GM10847 (cell line): ENCODE data around the gene SSBP3.

Experiments
- POLR2A ChIP-seq: IDR thresholded peaks from 2 replicates; pipeline ENCODE4 v1.6.1; 2011; ENCODE audit not compliant: insufficient read length; ENCODE audit errors: extremely low read depth

The SSBP3 gene

DNA sequence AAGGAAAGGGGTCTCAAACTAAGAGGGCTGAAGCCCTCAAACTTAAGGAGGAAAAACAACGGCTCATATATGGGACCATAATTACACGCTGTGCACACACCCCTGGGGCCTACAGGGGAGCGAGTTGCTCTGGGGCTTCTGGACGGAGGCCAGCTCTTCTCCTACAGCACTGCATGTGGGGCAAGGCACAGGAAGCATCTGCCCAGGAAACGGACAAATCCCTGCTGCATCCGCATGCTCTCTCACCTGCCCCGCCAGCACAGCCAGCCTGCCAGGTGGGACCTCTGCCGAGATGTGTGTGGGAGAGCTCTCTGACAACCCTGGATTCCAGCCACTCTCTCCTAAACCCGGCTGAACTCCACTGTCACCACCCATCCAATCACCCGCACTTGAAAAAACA, 152.1 kb downstream of the SSBP3 start:
- TF ChIP-seq POLR2A, result no peak

DNA sequence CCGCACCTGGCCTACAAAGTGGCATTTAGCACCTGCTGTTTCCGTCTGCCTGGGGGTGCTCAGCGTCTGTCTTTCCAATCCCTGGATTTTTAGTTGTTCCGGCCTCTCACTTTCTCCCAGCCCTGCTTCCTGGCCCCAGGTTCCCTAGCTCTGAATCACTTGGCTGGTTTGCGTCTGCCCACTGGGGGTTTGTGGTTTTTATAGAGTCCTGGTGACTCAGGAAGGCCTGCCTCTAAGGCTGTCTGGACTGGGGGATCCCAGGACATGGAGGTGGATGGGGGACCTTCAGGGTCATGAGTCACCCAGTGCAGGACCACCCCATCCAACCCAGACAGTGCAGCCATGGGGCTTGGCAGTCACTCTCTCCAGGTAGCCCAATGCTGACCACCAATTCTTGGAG, 152.7 kb downstream of the SSBP3 start:
- no peak for TF ChIP-seq POLR2A

DNA sequence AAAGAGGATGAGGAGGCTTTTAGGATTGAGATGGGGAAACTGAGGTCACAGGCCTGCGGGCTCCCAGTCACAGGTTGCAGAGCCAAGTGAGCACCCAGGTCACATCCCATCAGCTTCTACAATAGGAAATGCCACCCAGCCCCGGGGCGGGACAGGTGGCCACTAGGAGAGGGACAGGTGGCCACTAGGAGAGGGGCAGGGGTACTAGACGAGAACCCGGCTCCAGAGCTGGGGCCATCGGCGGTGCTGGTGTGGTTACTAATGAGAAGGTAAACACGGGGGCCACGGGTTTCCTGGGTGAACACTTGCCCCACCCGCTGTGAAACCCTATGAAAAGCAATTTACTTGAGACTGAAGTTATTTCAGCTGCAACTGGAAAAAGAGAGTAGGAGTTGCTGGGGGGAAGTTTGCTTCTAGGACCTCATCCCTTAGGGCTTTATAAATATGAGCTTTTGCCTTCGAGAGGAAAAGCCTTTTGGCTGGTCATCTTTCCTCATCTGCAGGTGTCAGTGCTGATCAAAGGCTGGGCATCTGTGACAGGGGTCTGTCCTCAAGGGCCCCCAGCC, 153.7 kb downstream of the SSBP3 start:
- no peak for TF ChIP-seq POLR2A

DNA sequence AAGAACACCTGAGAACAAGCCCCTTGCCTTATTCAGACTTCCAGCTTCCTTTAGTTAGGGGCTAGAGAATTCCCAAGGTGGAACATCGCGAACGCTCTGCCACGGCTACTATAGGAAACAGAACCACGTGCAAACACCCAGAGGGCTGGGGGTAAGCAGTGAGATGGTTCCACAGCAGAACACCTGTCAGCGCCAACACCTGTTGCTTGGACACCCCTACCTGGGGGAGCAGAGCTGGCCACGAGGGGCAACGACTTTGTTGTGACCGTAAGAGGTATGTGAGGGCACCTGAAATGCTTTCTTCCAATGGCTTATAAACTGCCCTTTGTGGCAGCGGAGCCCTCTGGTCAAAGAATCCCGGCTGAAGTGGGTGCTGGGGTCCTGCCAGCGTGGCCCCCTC, 155.5 kb downstream of the SSBP3 start:
- TF ChIP-seq POLR2A, result no peak

DNA sequence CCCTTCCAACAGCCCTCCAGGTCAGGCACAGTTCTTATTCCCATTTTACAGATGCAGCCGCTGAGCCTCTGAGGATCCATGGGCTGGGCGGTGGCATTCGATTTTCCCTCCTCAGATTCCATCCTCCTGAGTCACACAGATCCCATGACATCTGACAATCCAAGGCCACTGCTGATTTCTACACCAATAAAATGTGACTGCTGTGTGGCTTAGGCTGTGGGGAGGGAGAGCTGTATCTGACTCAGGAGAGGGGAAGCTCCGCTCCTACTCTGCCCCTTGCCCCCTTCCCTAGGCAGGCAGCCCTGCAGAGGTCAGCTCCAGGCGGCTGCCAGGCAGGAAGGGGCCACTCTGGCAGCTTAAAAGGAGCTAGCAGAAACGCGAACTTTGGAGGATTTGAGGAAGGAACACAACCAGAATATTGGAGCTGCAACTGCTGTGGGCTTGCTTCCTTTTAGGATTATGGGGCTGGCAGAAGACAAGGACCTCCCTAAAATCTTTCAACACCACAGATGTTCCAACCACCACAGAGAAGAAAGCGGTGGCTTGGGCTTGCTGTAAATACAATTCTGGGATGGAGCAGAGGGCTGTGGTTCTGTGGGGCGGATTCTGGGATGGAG, 156.3 kb downstream of the SSBP3 start:
- no peak for TF ChIP-seq POLR2A

DNA sequence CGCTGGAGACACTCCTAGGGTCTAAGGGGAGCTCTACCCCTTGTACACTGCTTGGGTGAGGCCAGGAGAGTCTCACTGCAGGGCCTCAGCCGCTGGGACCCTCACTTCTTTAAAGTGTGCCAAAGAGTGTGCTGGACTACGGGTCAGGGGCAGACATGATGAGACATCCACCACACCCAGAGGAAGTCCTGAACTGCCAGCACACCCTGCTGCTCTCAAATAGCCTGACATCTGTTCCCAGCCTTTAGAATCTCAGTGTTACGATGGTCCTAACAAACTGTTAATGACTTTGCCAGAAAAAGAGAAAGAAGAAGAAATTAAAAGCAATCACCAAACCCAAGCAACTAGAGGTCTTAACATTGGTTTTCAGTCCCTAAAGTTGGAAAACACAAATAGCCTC, 157.2 kb downstream of the SSBP3 start:
- no peak for TF ChIP-seq POLR2A

DNA sequence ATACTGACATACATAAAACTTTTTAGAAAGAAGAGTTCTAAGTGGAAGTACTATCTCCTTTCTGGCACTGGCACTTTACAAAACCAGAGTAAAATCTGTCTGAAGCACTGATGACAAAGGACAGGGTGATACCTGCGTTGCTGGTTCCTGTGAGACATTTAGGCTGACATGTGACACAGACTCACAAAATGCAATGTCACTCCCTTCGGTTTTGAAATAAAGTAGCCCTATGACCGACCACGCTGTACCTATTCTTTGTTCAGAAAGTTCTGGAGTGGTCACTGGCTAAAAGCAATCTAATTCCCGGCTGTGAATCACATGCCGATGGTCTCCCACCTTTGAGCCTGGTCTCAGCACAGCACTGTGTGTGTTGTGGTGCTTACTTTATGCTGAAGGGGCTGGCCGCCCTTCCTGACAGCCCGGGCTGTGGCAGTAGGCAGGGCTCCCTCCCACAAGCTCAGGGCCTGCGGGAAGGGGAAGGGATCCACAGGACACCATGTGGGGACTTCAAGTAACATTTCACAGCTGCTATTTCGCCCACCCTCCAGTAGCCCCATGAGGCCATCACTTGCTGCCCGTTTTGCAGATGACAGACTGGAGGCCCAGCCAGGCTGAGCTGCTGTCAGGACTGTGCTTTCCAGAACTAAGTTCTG, 158.2 kb downstream of the SSBP3 start:
- no peak for TF ChIP-seq POLR2A

- no peak for TF ChIP-seq POLR2A
Measured at GRCh38 chr1:54246116-54246721, 160.0 kb downstream of the SSBP3 start.

DNA sequence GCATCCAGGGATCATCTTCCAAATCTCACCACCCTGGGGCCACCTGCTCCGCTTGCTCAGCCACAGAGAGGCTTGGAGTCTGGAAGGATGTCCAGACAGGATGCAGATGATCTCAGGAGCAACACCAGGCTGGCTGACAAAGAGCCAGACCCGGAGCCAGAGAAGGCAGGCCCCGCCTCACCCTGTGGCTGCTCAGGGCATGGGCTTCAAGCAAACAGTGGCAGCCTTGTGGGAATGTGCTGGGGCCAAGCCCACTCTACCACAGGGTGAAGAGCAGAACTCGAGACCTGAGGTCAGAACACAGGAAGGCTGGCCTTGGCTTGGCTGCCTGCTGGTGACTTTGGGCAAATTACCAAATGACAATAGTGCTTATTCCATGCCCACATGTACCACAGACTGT, 160.7 kb downstream of the SSBP3 start:
- no peak for TF ChIP-seq POLR2A

DNA sequence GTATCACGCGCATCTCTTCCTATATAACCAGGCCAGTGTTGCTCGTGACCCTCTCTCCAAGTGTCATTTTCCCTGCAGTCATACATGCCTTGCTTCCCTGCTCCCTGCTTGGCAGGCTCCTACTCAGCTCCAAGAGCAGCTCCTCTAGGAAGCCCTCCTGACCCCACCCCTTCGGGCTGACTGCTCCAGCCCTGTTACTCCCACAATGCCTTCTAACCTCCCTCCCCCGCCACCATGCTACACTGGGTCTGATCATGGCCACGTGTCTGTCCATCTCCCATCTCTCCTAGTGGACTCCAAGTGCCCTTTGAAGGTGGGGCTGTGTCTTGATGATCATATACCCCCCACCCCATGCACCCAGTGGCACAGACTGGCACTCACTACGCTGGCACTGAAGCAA, 161.5 kb downstream of the SSBP3 start:
- no peak for TF ChIP-seq POLR2A

- TF ChIP-seq POLR2A, result no peak
Measured at GRCh38 chr1:54243022-54243421, 163.2 kb downstream of the SSBP3 start.

- TF ChIP-seq POLR2A, result no peak
Measured at GRCh38 chr1:54241364-54241763, 164.8 kb downstream of the SSBP3 start.

GRCh38 chr1:54240741-54241335, 165.4 kb downstream of the SSBP3 start:
- TF ChIP-seq POLR2A, result no peak

DNA sequence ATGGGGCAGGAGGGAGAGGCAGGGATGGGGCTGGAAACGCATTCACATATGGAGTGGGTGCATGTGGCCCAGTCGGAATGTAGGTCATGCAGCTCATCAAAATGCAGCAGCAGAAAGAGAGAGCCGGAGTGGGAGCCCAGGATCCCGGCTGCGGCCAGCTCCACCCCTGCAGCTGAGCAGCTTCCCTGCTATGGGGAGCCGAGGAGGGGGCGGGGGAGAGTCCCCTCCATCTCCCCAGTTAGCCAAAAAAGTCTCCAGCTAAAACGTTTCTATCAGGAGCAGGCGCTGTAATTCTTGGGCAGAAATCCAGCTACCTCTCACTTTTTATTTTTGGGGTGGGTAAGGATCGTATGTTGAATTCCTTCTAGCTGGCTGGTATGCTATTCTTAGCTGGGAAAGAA, 166.6 kb downstream of the SSBP3 start:
- no peak for TF ChIP-seq POLR2A

- no peak for TF ChIP-seq POLR2A
Measured at GRCh38 chr1:54239035-54239383, 167.2 kb downstream of the SSBP3 start.
